Activated naive CD8-positive, alpha-beta T cell (primary cell): ENCODE measurements around the gene RBM44.
"Not testable (repeated sequence)": the region's sequence is repeated elsewhere in the genome, so short reads cannot be mapped to it uniquely, and the experiment has no call there.

Source experiments
- H3K27ac Mint-ChIP-seq: one replicate; pipeline ENCODE4 v1.8.0; 2021; ENCODE audit warnings: mixed read lengths
- H3K27me3 Mint-ChIP-seq: one replicate; pipeline ENCODE4 v1.8.0; 2021; ENCODE audit warnings: mixed read lengths
- H3K36me3 Mint-ChIP-seq: one replicate; pipeline ENCODE4 v1.8.0; 2021; ENCODE audit warnings: mixed read lengths
- H3K4me1 Mint-ChIP-seq: one replicate; pipeline ENCODE4 v1.8.0; 2021; ENCODE audit warnings: low read depth, mixed read lengths
- H3K4me3 Mint-ChIP-seq: one replicate; pipeline ENCODE4 v1.8.0; 2021; ENCODE audit warnings: mild to moderate bottlenecking, mixed read lengths
- H3K9me3 Mint-ChIP-seq: one replicate; pipeline ENCODE4 v1.8.0; 2021; ENCODE audit warnings: low read depth, mixed read lengths

RBM44 gene, protein sequence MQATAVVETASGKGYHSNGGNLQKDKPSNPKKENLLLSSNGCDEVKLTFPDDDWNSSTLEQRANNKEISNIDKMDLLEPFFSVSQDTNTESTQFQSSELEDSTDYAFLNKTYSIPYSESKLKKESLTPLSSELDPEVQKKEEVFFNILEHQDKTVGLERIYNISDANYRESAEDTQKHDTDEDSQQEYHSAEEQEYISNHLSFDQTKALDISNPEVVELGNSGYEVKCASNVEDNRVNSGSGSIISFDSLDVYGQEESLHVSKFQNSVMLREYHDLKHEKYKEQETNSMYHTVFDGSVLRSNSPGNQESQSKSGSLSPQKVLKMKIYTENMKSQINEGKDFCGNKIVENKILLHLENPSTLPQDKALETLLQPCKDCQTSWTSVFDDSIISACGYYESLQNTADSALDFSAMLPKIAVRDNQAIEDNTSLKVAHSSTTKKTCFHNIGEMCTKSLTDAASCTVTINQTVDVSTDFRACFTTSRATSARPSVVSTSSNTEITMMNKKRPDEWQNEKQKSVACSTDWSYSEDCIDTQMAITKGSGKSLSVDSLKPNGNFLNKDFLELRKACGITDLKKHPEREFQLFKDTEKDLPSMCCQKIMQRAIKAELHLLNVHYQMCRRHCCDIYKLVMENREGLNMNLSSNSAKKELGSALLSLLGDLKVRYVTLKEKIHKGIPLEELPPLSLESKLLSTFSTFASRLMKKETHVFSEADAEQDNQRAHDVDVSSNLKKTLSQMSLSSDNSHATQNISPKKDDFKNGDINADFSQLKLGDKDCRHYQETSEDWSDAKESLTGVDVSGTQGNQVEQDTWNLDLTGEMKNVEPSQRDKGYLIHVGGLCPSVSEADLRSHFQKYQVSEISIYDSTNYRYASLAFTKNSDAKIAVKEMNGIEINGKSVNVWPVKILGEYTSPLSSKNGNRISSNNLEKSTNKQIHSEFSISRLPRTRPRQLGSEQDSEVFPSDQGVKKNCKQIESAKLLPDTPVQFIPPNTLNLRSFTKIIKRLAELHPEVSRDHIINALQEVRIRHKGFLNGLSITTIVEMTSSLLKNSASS

DNA sequence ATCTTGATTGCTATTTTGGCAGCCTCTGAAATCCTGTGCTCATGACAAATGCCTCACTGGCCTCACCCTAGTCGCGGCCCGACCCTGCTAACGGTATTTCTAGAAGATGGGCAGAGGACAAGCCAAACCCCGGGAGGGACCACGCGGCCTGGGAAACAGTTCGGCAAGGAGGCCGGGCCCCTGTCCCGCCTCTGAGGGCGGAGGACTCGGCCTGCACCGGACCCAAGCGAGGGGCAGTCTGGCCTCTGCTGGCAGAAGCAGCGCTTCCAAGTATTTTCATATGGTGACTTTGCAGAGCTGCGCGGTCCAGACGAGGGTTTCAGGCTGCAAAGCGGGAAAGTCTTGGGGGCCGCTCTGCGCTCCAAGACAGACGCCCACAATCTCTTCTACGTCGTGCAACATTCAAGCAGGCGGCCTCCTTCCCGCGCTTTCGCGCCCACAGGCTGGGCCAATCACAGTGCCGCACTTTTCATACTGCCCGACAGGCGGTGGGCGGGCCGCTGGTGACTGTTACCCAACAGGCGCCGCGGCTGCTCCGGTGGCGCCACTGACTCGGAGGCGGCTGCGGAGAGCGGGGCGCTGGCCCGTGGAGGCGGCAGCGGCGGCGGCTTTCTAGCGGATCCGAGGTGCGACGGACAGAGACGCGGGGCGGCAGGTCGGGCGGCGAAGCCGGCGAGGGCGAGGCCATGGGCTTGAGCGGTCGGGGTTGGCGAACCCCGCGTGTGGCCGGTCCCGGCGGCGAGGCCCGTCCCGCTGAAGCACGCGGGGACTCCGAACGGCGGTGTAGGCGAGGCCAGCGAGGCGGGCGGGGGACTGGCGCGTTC, at the start of gene RBM44:
TSS of gene RBM44 (plus strand) at position 544 of the 824 bp plus-strand sequence. CDS start 14,831 bp downstream, outside the sequence.
- Mint-ChIP-seq H3K4me1 (no peaks in the 10 kb centered on the region), H3K9me3 (peaks cover 3% of the 10 kb centered on the region), H3K36me3 (peaks cover 6% of the 10 kb centered on the region), H3K4me3 (no peak within 1 kb of the TSS), H3K27me3 (no peaks in the 10 kb centered on the region), H3K27ac (no peak within 1 kb of the TSS)

DNA sequence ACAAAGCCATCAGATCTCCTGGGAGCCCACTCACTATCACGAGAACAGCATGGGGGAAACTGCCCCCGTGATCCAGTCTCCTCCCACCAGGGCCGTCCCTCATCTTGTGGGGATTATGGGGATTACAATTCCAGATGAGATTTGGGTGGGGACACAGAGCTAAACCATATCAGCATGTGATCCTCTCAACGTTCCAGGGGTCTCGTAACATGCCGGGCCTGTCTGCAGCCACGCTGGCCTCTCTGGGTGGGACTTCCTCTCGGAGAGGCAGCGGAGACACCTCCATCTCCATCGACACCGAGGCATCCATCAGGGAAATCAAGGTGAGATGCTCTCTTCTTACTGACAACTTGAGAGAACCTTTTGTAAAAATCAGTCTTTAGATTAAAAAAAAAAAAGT, 49.6 kb upstream of the RBM44 start:
- Mint-ChIP-seq H3K27me3 (no peaks in the 10 kb centered on the region), H3K4me1 (peaks cover 29% of the 10 kb centered on the region), H3K4me3 (no peak overlapping the region), H3K36me3 (peaks cover 14% of the 10 kb centered on the region), H3K27ac (no peak overlapping the region), H3K9me3 (no peaks in the 10 kb centered on the region)

DNA sequence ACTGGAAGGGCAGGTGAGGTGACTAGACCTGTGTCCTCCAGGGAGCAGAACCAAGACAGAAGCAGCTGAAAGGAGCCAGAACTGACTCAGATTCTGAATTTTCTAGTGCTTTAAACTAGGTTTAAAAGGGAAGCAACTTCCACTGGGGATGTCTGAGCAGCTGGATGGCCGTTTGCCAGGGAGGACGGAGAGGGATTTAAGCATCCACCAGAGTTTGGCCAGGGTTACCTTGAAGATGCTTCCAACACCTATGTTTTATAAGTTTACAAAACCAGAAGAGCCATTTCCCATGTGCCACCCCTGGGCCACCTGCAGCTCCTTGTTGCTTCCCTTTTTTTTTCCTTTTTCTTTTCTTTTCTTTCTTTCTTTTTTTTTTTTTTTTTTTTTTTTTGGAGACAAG, 48.6 kb upstream of the RBM44 start:
- no peak overlapping the region for H3K27ac Mint-ChIP-seq
- H3K9me3 Mint-ChIP-seq = no peaks in the 10 kb centered on the region
- no peak overlapping the region for H3K4me3 Mint-ChIP-seq
- H3K4me1 Mint-ChIP-seq = peaks cover 21% of the 10 kb centered on the region
- peaks cover 14% of the 10 kb centered on the region for H3K36me3 Mint-ChIP-seq
- no peaks in the 10 kb centered on the region for H3K27me3 Mint-ChIP-seq

DNA sequence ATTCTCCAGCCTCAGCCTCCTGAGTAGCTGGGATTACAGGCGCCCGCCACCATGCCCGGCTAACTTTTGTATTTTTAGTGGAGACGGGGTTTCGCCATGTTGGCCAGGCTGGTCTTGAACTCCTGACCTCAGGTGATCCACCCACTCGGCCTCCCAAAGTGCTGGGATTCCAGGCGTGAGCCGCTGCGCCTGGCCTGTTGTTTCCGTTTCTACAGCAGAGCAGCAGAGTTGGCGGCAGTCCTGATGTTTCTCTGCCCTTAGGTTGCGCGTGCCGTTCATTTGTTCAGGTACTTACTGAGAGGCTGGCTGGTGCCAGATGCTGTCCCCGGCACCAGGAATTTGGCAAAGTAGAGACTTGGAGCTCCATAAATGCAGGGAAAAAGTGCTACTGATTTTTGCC, 48.1 kb upstream of the RBM44 start:
- H3K9me3 Mint-ChIP-seq, H3K27me3 Mint-ChIP-seq, H3K27ac Mint-ChIP-seq, H3K4me3 Mint-ChIP-seq: not testable (repeated sequence)
- H3K36me3 Mint-ChIP-seq = peaks cover 14% of the 10 kb centered on the region
- peaks cover 19% of the 10 kb centered on the region for H3K4me1 Mint-ChIP-seq

DNA sequence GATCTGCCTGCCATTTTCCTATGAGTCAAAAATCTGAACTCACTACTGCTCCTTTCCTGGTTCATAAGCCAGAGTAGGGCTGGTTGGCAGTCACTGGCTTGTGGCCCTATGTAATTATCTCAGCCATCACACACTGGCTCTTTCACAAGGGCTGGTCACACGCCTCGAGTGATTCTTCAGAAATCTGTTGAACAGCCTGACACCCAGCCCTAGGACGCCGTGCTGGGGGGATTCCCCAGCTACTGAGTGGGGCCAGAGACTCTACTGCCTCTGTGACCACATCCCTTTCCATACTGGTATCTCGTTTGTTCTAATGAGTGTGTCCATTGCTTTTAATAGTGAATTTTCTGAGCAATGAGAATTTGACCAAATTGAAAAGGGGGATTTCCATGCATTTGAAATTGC, 45.8 kb upstream of the RBM44 start:
- peaks cover 19% of the 10 kb centered on the region for H3K4me1 Mint-ChIP-seq
- H3K27ac Mint-ChIP-seq = peak overlapping the region; percentile 66
- no peaks in the 10 kb centered on the region for H3K9me3 Mint-ChIP-seq
- H3K4me3 Mint-ChIP-seq = no peak overlapping the region
- peaks cover 18% of the 10 kb centered on the region for H3K36me3 Mint-ChIP-seq
- H3K27me3 Mint-ChIP-seq = no peaks in the 10 kb centered on the region

DNA sequence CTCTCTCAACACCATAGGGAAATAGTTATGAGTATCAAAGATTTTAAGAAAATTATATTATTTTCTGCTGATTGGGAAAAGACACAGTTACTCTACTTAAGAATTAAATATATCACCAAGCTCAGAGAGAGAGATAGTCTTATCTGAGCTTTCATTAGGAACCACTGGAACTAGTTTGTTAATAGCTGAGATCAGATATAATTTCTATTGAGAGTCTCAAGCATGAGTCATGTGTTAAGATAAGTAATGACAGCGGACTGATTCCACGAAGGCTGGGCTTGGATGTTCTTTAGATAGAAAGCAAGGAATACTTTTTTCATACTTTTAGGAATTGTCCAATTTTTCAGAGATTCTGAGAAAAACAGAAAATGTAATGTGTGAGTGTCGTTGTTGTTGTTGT, 44.4 kb upstream of the RBM44 start:
- H3K27ac Mint-ChIP-seq = no peak overlapping the region
- peaks cover 19% of the 10 kb centered on the region for H3K4me1 Mint-ChIP-seq
- H3K9me3 Mint-ChIP-seq = no peaks in the 10 kb centered on the region
- peaks cover 16% of the 10 kb centered on the region for H3K36me3 Mint-ChIP-seq
- no peak overlapping the region for H3K4me3 Mint-ChIP-seq
- H3K27me3 Mint-ChIP-seq = no peaks in the 10 kb centered on the region

DNA sequence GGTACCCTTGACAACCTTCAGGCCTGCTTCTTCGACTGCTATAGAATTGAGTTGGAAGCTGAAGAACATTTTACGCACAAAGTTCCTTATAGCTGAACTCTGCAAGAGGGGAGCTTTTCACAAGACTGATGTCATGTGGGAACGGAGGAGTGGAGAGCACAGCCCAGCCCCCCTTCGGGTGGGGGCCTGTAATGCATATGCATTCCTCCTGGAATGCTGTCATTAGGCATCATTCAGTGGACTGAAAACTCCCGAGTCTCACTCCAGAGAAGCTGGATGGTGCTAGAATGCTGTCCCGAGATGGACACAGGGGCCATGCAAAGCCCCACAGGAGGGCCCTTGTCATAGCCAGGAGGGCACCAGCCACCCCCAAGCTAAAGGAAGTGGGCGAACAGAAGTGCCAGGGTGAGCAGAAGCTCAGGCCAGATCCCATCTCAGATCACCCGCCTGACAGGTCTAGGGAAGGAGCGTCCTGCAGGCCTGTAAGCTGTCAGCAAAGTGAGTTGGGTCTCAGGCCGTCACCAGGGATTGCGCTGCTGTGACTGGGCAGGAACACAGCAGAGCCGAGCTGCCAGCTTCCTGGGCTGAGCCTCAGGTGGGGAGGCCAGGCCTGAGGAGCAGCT, 43.8 kb upstream of the RBM44 start:
- no peak overlapping the region for H3K4me3 Mint-ChIP-seq
- no peaks in the 10 kb centered on the region for H3K27me3 Mint-ChIP-seq
- no peaks in the 10 kb centered on the region for H3K9me3 Mint-ChIP-seq
- H3K36me3 Mint-ChIP-seq = peaks cover 14% of the 10 kb centered on the region
- H3K27ac Mint-ChIP-seq = no peak overlapping the region
- H3K4me1 Mint-ChIP-seq = peaks cover 19% of the 10 kb centered on the region

DNA sequence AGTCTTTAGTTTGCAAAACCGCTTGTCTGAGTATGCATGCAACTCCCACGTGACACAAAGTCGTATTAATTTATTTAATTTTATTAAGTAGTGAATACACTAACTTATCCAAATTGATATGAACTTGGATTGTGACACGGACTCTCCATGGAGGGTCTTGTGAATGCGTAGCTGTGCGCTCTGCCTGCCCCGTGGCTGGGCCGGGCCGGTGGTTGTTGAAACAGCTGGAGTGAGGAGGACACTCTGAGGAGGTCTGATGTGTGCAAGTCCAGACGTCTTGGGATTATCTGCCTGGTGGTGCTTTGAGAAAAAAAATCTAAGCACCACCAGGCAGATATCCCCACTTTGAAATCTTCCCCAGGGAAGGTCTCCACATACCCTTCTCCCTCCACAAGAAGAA, 41.0 kb upstream of the RBM44 start:
- no peak overlapping the region for H3K4me3 Mint-ChIP-seq
- H3K36me3 Mint-ChIP-seq = peaks cover 17% of the 10 kb centered on the region
- peaks cover 6% of the 10 kb centered on the region for H3K4me1 Mint-ChIP-seq
- no peak overlapping the region for H3K27ac Mint-ChIP-seq
- H3K9me3 Mint-ChIP-seq = no peaks in the 10 kb centered on the region
- H3K27me3 Mint-ChIP-seq = no peaks in the 10 kb centered on the region

DNA sequence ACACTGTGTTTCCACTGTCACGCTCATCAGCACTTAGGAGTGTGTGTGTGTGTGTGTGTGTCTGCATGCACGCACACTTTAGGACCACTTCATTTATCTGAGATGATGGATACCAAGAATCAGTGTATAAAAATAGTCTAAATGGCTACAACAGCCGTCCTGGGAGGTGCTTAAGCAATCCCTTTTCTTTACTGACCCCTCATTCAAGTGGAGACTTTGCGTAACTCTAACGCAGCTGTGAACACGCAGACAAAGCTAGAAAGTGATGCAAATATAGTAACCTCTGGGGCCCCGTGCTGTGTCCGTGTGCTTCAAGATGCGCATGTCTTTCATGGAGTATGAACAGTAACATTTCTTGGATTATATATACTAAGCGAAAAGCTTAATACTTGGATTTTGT, 40.4 kb upstream of the RBM44 start:
- H3K36me3 Mint-ChIP-seq = peaks cover 21% of the 10 kb centered on the region
- H3K4me3 Mint-ChIP-seq = no peak overlapping the region
- H3K27ac Mint-ChIP-seq = no peak overlapping the region
- no peaks in the 10 kb centered on the region for H3K9me3 Mint-ChIP-seq
- H3K27me3 Mint-ChIP-seq = no peaks in the 10 kb centered on the region
- peaks cover 3% of the 10 kb centered on the region for H3K4me1 Mint-ChIP-seq

DNA sequence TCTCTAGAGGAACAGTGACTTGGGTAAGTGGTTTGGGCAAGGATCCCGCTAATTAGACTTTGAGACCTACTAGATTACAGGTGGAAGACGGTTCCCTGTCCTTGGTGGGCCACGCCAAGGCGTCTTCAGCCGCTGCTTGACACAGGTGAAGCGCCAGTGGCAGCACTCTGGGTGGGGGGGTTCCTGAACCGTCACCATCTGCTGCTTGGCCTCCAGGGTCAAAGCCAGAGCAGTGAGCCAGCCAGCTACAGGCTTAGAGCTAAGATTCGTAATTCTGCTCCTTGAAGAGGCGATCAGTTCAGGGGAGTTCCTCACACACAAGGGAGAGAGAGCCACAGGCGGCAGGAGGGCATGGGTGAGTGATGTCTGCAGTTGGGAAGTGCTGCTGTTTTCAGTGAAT, 39.4 kb upstream of the RBM44 start:
- Mint-ChIP-seq H3K27ac (no peak overlapping the region), H3K9me3 (no peaks in the 10 kb centered on the region), H3K27me3 (no peaks in the 10 kb centered on the region), H3K4me1 (peaks cover 2% of the 10 kb centered on the region), H3K4me3 (no peak overlapping the region), H3K36me3 (peaks cover 22% of the 10 kb centered on the region)

DNA sequence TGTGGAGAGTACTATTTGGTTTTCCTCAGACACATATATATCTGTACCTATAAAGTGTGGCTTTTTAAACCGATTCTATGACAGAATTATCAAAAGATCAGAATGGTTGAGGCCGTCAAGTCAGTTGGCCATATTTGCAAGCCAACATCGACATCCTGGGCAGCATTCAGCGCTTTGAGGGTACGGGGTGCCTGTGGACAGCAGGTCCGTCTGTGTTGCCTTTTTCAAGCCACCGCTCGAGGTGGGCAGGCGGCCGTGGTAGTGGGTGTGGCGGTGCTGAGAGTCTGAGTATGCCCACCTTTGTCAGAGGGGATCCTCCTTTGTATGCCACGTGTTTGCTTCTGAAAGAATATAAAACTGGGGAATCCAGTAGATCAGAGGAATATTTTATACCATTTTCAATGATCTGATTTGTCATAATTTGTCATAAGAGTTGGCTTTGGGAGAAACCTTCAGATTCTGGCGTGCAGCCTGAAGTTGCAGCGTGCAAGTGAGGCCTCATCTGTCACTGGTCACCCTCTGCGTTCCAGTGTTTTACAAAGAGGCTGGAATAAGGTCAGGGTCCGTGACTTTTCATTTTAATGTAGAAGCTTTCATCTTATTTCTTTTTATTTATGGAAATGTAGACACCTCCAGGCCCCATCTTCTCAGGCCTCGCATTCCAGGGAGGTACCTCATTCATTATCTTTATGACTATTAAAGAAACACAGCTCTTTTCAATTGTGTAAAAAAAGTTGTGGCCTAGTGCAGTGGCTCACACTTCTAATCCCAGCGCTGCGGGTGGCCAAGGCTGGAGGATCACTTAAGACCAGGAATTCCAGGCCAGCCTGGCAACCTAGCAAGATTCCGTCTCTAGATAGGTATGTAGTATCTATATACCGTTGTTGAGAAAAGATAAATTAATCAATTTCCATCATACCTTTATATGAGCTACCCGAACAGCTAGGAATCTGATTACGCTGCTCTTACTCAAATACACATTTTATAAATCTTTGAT, 37.8 kb upstream of the RBM44 start:
- H3K4me1 Mint-ChIP-seq = peaks cover 2% of the 10 kb centered on the region
- H3K36me3 Mint-ChIP-seq = peaks cover 22% of the 10 kb centered on the region
- no peaks in the 10 kb centered on the region for H3K27me3 Mint-ChIP-seq
- no peak overlapping the region for H3K27ac Mint-ChIP-seq
- no peak overlapping the region for H3K4me3 Mint-ChIP-seq
- H3K9me3 Mint-ChIP-seq = no peaks in the 10 kb centered on the region

DNA sequence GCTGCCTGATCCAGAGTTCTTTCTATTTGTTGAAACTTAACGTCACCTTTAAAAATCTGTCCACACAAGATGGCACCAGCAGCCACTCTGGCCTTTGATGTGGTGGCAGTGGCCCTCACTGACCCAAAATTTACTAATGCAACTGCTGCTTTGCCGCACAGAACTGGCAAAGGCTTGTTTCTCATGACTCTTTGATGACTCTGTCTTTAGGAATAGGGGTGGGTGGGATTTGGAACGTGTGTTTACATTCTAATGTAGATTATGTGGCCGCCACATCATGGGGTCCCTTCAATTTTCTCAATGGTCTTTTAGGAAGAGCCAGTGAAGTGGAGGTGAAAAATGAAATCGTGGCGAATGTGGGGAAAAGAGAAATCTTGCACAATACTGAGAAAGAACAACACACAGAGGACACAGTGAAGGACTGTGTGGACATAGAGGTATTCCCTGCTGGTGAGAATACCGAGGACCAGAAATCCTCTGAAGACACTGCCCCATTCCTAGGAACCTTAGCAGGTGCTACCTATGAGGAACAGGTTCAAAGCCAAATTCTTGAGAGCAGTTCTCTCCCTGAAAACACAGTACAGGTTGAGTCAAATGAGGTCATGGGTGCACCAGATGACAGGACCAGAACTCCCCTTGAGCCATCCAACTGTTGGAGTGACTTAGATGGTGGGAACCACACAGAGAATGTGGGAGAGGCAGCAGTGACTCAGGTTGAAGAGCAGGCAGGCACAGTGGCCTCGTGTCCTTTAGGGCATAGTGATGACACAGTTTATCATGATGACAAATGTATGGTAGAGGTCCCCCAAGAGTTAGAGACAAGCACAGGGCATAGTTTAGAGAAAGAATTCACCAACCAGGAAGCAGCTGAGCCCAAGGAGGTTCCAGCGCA, 36.0 kb upstream of the RBM44 start:
- not testable (repeated sequence) for H3K9me3 Mint-ChIP-seq, H3K4me3 Mint-ChIP-seq, H3K27me3 Mint-ChIP-seq, H3K4me1 Mint-ChIP-seq, H3K27ac Mint-ChIP-seq
- peaks cover 18% of the 10 kb centered on the region for H3K36me3 Mint-ChIP-seq
